GM23248 (cell line): Measurements from ENCODE around the gene CAV2.

ENCODE experiments used
- EZH2 ChIP-seq: fragments of 200-600 bp; sonication (generic); IDR thresholded peaks from 2 replicates; pipeline ENCODE4 v1.6.1; 2018; ENCODE audit warnings: antibody characterized with exemption, mild to moderate bottlenecking; ENCODE audit not compliant: insufficient read depth, poor library complexity, severe bottlenecking
- EZH2phosphoT487 ChIP-seq: fragments of 200-600 bp; sonication (generic); IDR thresholded peaks from 2 replicates; pipeline ENCODE4 v1.6.1; 2018; ENCODE audit warnings: antibody characterized with exemption, moderate library complexity, mild to moderate bottlenecking, low read depth; ENCODE audit not compliant: insufficient read depth

DNA sequence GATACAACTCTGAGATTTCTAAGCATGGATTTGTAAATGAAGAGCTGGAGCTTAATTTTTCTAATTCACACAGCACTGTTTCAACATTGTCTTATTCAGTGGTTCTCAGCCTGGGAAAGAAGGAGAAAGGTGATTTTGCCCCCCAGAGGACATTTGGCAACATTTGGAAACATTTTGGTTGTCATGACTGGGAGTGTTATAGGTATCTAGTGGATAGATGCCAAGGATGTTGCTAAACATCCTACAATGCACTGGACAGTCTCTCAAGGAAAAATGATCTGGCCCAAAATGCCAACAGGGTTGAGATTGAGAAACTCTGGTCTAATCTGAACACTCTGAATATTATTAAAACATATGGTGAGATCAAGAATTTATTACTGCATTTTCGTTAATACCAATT lies 3.8 kb upstream of the CAV2 start:
- TF ChIP-seq EZH2 (no peak), EZH2phosphoT487 (no peak)
